RWPE2 (cell line): ENCODE data around the gene EXOC6.

Experiments used
- ATAC-seq: fragments of 200-7000 bp; cut with Tn5 transposase; 3 replicates; pipeline ENCODE4 v1.9.1; 2021; ENCODE audit warnings: low read depth
- DNase-seq: peaks from one replicate; pipeline ENCODE4 v3.0.0-alpha.2; 2020; ENCODE audit warnings: low spot score
- H3K27ac ChIP-seq: fragments of 450-650 bp; 2 replicates; pipeline ENCODE4 v1.5.1; 2017; ENCODE audit warnings: mild to moderate bottlenecking; ENCODE audit not compliant: poor library complexity, severe bottlenecking
- H3K27me3 ChIP-seq: fragments of 250-450 bp; sonication (Bioruptor Pico); 2 replicates; pipeline ENCODE4 v1.5.1; 2021; ENCODE audit warnings: mild to moderate bottlenecking, moderate library complexity; ENCODE audit not compliant: insufficient read depth, poor library complexity, severe bottlenecking
- H3K36me3 ChIP-seq: fragments of 250-450 bp; sonication (Bioruptor Pico); 2 replicates; pipeline ENCODE4 v1.5.1; 2020; ENCODE audit warnings: low read depth, mild to moderate bottlenecking, moderate library complexity
- H3K4me1 ChIP-seq: fragments of 250-450 bp; sonication (Bioruptor Pico); 2 replicates; pipeline ENCODE4 v1.5.1; 2021; ENCODE audit warnings: mild to moderate bottlenecking, moderate library complexity; ENCODE audit not compliant: insufficient read depth, poor library complexity, severe bottlenecking
- H3K4me3 ChIP-seq: fragments of 250-450 bp; sonication (Bioruptor Pico); 2 replicates; pipeline ENCODE4 v1.5.1; 2021; ENCODE audit warnings: mild to moderate bottlenecking, moderate library complexity; ENCODE audit not compliant: severe bottlenecking
- H3K9me3 ChIP-seq: fragments of 250-450 bp; sonication (Bioruptor Pico); 2 replicates; pipeline ENCODE4 v1.5.1; 2021; ENCODE audit warnings: mild to moderate bottlenecking, moderate library complexity; ENCODE audit not compliant: severe bottlenecking
- TF ChIP-seq, protein P1 (sequence below): fragments of 450-650 bp; IDR thresholded peaks from one replicate; pipeline ENCODE4 v1.5.1; 2017; ENCODE audit warnings: mild to moderate bottlenecking, moderate library complexity; ENCODE audit not compliant: poor library complexity, severe bottlenecking

EXOC6 gene

DNA sequence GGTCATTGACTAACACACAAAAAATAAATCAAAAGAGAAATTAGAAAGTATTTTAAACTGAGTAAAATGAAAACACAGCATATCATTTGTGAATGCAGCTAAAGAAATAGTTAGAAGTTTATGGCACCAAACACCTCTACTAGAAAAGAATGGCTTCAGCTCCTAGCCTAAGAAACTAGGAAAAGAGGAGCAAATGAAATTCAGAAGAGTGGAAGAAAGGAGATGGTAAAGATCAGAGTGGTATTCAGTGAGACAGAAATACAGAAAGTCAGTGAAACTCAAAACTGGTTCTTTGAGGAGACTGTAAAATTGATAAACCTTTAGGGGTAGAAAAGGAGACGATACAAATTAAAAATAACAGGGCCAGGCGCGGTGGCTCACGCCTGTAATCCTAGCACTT, 2.7 kb downstream of the EXOC6 start:
- ATAC-seq (no peak), DNase-seq (no peak)
- Histone ChIP-seq H3K4me1 (peaks cover 5% of the 10 kb centered on the region), H3K4me3 (no peak overlapping the region), H3K9me3 (no peaks in the 10 kb centered on the region), H3K27ac (no peak overlapping the region), H3K27me3 (no peaks in the 10 kb centered on the region), H3K36me3 (no peaks in the 10 kb centered on the region)
- TF ChIP-seq, protein P1, sequence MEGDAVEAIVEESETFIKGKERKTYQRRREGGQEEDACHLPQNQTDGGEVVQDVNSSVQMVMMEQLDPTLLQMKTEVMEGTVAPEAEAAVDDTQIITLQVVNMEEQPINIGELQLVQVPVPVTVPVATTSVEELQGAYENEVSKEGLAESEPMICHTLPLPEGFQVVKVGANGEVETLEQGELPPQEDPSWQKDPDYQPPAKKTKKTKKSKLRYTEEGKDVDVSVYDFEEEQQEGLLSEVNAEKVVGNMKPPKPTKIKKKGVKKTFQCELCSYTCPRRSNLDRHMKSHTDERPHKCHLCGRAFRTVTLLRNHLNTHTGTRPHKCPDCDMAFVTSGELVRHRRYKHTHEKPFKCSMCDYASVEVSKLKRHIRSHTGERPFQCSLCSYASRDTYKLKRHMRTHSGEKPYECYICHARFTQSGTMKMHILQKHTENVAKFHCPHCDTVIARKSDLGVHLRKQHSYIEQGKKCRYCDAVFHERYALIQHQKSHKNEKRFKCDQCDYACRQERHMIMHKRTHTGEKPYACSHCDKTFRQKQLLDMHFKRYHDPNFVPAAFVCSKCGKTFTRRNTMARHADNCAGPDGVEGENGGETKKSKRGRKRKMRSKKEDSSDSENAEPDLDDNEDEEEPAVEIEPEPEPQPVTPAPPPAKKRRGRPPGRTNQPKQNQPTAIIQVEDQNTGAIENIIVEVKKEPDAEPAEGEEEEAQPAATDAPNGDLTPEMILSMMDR, result no peak

DNA sequence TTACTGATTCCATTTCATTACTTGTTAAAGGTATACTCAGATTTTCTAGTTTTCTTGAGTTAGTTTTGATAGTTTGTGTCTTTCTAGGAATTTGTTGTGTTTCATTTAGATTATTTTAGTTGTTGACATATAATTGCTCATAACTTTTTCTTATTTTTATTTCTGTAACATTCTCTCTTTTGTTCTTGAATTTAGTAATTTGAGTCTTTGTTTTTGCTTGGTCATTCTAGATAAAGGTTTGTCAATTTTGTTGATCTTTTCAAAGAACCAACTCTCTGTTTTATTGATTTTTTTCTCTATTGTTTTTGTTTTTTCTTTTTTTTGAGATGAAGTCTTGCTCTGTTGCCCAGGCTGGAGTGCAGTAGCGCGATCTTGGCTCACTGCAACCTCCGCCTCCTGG, 7.2 kb downstream of the EXOC6 start:
- H3K4me3 ChIP-seq, result no peak overlapping the region
- H3K27ac ChIP-seq, result no peak overlapping the region
- no peaks in the 10 kb centered on the region for H3K36me3 ChIP-seq
- peaks cover 15% of the 10 kb centered on the region for H3K9me3 ChIP-seq
- TF ChIP-seq, protein P1, result no peak
- H3K27me3 ChIP-seq, result no peaks in the 10 kb centered on the region
- DNase-seq (no peak), ATAC-seq (no peak)
- H3K4me1 ChIP-seq, result no peaks in the 10 kb centered on the region

DNA sequence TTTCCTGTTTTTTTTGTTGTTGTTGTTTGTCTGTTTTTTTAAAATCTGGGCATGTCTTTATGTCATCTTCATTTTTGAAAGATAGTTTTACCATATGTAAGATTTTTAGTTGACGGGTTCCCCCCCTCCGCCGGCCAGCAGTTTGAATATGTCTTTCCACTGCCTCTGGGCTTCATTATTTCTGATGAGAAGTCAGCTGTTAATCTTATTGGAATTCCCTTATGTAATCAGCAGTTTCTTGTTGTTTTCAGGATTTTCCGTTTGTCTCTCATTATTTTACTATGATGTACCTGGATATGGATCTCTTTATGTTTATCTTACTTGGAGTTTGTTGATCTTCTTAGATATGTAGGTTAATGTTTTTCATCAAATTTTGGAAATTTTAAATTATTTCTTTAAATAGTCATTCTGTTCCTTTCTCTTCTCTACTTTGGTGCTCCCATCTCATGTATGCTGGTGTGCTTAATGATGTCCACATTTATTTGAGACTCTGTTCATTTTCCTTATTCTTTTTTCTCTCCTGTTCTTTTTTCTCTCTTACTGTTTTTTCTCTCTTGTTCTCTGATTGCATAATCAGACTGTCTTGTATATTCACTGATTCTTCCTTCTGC, 9.7 kb downstream of the EXOC6 start:
- Histone ChIP-seq H3K27ac (no peak overlapping the region), H3K4me3 (no peak overlapping the region), H3K9me3 (peaks cover 15% of the 10 kb centered on the region), H3K36me3 (no peaks in the 10 kb centered on the region), H3K27me3 (no peaks in the 10 kb centered on the region), H3K4me1 (no peaks in the 10 kb centered on the region)
- no peak for DNase-seq
- ATAC-seq, result no peak
- TF ChIP-seq, protein P1, result no peak

DNA sequence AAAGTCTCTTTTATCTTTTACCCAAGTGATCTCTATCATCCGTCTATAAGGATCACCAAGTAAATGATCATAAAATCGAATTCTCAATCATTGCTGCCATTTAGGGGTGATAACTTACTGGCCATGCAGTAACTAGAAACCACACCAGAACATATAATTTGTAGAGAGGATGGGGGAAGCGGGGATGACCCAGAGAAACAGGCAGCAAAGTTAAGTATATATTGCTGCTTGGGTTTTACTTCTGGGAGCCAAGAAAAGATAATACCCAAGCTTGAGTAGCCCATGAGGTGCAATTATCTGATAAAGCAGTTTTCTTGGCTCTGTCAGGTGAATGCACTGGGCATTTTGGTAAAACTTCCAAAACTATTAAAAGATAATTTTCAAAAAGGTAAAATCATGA, 18.9 kb downstream of the EXOC6 start:
- Histone ChIP-seq H3K27ac (no peak overlapping the region), H3K9me3 (no peaks in the 10 kb centered on the region), H3K36me3 (no peaks in the 10 kb centered on the region), H3K27me3 (no peaks in the 10 kb centered on the region), H3K4me1 (no peaks in the 10 kb centered on the region), H3K4me3 (no peak overlapping the region)
- TF ChIP-seq, protein P1, result no peak
- ATAC-seq (no peak), DNase-seq (no peak)

DNA sequence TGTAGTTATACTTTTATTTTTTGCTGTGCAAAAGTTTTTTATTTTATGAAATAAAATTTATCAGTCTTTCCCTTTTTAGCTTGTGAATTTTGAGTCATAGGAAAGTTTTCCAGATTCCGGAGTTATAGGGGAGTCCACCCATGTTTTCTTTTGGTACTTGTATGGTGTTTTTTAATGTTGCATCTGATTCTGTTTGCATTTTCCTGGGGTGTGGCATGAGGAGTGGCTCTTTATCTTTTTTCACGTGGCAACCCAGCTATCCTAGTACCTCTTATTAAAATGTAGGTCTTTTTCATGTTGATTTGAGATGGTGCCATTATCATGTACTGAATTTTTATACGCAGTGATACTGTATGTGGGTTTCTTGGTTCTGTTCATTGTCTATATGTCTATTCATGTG, 19.7 kb downstream of the EXOC6 start:
- Histone ChIP-seq H3K9me3 (no peaks in the 10 kb centered on the region), H3K27me3 (no peaks in the 10 kb centered on the region), H3K4me3 (no peak overlapping the region), H3K36me3 (no peaks in the 10 kb centered on the region), H3K27ac (no peak overlapping the region), H3K4me1 (peaks cover 6% of the 10 kb centered on the region)
- DNase-seq, result no peak
- ATAC-seq, result no peak
- TF ChIP-seq, protein P1, result no peak
